GM12891 (cell line): ENCODE data around the gene SNX21.

Experiments used
- POLR2AphosphoS5 ChIP-seq: IDR thresholded peaks from 2 replicates; pipeline ENCODE4 v1.6.1; 2011; ENCODE audit warnings: low read depth, low read length, control low read depth
- TAF1 ChIP-seq: IDR thresholded peaks from 2 replicates; pipeline ENCODE4 v1.6.1; 2011; ENCODE audit warnings: low read depth, low read length, control low read depth

- no peak for TF ChIP-seq TAF1
- TF ChIP-seq POLR2AphosphoS5, result no peak
Measured at GRCh38 chr20:45841407-45842129, 8.0 kb downstream of the SNX21 start.
